Measurements from ENCODE around the gene HORMAD1.

DNA sequence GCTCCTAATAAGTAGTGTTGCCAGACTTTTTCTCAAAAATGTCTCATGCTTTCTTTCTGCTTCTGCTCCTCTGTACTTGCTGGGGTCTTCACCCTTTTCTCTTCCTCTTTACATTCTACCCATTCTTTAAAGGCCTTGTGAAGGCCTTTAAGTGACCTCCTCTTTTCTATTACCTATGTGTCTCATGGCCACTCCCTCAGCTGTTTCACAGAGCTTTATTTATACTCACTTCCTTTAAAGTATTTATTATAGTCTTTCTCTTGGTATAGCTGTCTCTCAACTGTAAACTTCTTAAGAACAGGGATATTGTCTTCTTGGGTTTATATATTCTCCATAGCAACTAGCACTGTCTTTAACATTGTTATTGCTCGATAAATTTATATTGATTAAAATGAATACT, 24.5 kb downstream of the HORMAD1 start:
- TF ChIP-seq CTCF (IDR thresholded peaks at IDR 0.05; ENCODE audit: insufficient read depth, low read depth, low read length) (no peak), EZH2 (IDR thresholded peaks at IDR 0.05; ENCODE audit: insufficient read depth, low read length) (no peak)
